Jurkat, Clone E6-1 (cell line): ENCODE results near the gene DNMT3L.

Experiments used
- DNase-seq: peaks from one replicate; pipeline ENCODE4 v3.0.0-alpha.2; 2011; ENCODE audit warnings: low read depth, low spot score
- H3K4me3 ChIP-seq: 2 replicates; pipeline ENCODE4 v1.5.1; 2011; ENCODE audit warnings: mild to moderate bottlenecking, low read length, control low read depth, moderate library complexity

The DNMT3L gene

GRCh38 chr21:44296103-44296519 lies 34.4 kb upstream of the DNMT3L start:
- DNase-seq, result no peak
- H3K4me3 ChIP-seq, result no peak overlapping the region

GRCh38 chr21:44295646-44296045 lies 33.9 kb upstream of the DNMT3L start:
- no peak for DNase-seq
- no peak overlapping the region for H3K4me3 ChIP-seq

- no peak overlapping the region for H3K4me3 ChIP-seq
- DNase-seq, result no peak
Measured at GRCh38 chr21:44295163-44295573, 33.5 kb upstream of the DNMT3L start.

GRCh38 chr21:44294391-44295162 lies 32.9 kb upstream of the DNMT3L start:
- no peak overlapping the region for H3K4me3 ChIP-seq
- no peak for DNase-seq

- DNase-seq, result no peak
- no peak overlapping the region for H3K4me3 ChIP-seq
Measured at GRCh38 chr21:44293551-44294231, 32.0 kb upstream of the DNMT3L start.

GRCh38 chr21:44292812-44293195 lies 31.1 kb upstream of the DNMT3L start:
- no peak overlapping the region for H3K4me3 ChIP-seq
- no peak for DNase-seq

GRCh38 chr21:44291936-44292811 lies 30.5 kb upstream of the DNMT3L start:
- DNase-seq, result no peak

GRCh38 chr21:44291078-44291935 lies 29.6 kb upstream of the DNMT3L start:
- DNase-seq, result no peak

More at GRCh38 chr21:44291936-44292811, 30.5 kb upstream of the DNMT3L start:
- no peak overlapping the region for H3K4me3 ChIP-seq

GRCh38 chr21:44290327-44291077 lies 28.8 kb upstream of the DNMT3L start:
- H3K4me3 ChIP-seq, result no peak overlapping the region
- DNase-seq, result no peak

More at GRCh38 chr21:44291078-44291935, 29.6 kb upstream of the DNMT3L start:
- H3K4me3 ChIP-seq, result no peak overlapping the region

GRCh38 chr21:44289381-44290010 lies 27.8 kb upstream of the DNMT3L start:
- no peak for DNase-seq
- H3K4me3 ChIP-seq, result no peak overlapping the region

GRCh38 chr21:44288251-44289110 lies 26.8 kb upstream of the DNMT3L start:
- no peak overlapping the region for H3K4me3 ChIP-seq
- no peak for DNase-seq

- no peak overlapping the region for H3K4me3 ChIP-seq
- no peak for DNase-seq
Measured at GRCh38 chr21:44286716-44287632, 25.3 kb upstream of the DNMT3L start.

- no peak for DNase-seq
- no peak overlapping the region for H3K4me3 ChIP-seq
Measured at GRCh38 chr21:44286086-44286715, 24.5 kb upstream of the DNMT3L start.

- no peak for DNase-seq
- no peak within 1 kb of the TSS for H3K4me3 ChIP-seq
Measured at GRCh38 chr21:44285138-44285992, 23.7 kb upstream of the DNMT3L start, which contains the start of gene AIRE. TSS of gene AIRE (plus strand) at chr21:44285876. CDS start at chr21:44286007, 131 bp downstream.
